NB4 (cell line): ENCODE results near the gene AIF1.

ENCODE experiments used
- MYC ChIP-seq: IDR thresholded peaks from 2 replicates; pipeline ENCODE4 v1.6.1; 2011; ENCODE audit warnings: low read depth, low read length
- TF ChIP-seq, protein P1 (sequence below): IDR thresholded peaks from one replicate; pipeline ENCODE4 v1.5.1; 2012; ENCODE audit warnings: low read depth, low read length

DNA sequence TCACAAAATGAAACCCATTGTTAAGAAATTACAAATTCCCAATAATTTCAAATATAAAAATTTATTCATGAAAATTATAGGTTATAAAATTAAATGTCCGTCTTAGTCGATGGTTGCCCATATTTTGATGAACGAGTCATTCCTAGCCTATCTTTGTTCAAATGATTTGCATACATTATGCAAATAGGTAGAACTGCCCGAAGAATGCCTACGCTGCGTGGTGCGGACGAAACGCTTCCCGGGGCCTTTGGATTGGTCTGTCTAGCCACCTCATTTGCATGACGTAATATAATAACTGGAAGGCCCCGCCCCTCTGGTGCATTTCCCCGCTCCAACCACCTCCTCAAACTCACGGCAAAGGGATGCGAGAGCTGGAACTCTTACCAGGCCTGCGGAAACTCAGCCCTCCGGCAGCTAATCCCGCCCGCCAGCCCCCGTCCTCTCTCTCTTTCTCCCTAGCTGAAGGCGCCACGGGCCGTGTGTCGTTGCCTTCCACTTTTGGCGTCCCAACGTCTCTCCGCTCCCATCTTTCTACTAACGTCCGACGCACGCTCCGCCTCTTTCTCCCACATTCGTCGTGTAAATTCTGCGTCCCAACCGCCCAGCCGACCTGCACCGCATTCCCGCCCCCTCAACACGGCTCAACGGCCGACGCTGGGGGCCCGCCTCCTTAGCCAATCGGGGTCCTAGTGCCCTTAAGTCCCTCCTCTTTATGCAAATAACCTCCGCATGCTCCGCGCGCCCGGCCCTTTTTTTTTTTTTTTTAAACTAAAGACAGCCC lies 5.0 kb downstream of the AIF1 start:
- TF ChIP-seq, protein P1, sequence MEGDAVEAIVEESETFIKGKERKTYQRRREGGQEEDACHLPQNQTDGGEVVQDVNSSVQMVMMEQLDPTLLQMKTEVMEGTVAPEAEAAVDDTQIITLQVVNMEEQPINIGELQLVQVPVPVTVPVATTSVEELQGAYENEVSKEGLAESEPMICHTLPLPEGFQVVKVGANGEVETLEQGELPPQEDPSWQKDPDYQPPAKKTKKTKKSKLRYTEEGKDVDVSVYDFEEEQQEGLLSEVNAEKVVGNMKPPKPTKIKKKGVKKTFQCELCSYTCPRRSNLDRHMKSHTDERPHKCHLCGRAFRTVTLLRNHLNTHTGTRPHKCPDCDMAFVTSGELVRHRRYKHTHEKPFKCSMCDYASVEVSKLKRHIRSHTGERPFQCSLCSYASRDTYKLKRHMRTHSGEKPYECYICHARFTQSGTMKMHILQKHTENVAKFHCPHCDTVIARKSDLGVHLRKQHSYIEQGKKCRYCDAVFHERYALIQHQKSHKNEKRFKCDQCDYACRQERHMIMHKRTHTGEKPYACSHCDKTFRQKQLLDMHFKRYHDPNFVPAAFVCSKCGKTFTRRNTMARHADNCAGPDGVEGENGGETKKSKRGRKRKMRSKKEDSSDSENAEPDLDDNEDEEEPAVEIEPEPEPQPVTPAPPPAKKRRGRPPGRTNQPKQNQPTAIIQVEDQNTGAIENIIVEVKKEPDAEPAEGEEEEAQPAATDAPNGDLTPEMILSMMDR, result no peak
- no peak; the same call in 1 of the 2 replicates for TF ChIP-seq MYC
